ENCODE measurements around the gene GALNT12.

Gene GALNT12

GRCh38 chr9:98807070-98807813, at the start of gene GALNT12:
Gene GALNT12, plus strand, starts transcription at chr9:98807670. Its CDS starts 29 bp downstream, at chr9:98807699.
- DNase-seq (ENCODE audit: low read depth): peak; percentile 32

- DNase-seq (ENCODE audit: low read depth): no peak
These were observed 47.2 kb upstream of the GALNT12 start for GRCh38 chr9:98760231-98760630.

GRCh38 chr9:98763986-98764745, 43.3 kb upstream of the GALNT12 start:
- DNase-seq (ENCODE audit: low read depth): no peak

- no peak for DNase-seq (ENCODE audit: low read depth)
These were observed 42.2 kb upstream of the GALNT12 start for GRCh38 chr9:98765256-98765655.

GRCh38 chr9:98766586-98766985, 40.9 kb upstream of the GALNT12 start:
- DNase-seq (ENCODE audit: low read depth): no peak

GRCh38 chr9:98767196-98767595, 40.3 kb upstream of the GALNT12 start:
- no peak for DNase-seq (ENCODE audit: low read depth)

GRCh38 chr9:98767915-98768314, 39.6 kb upstream of the GALNT12 start:
- DNase-seq (ENCODE audit: low read depth): no peak

- DNase-seq (ENCODE audit: low read depth): no peak
These were observed 39.1 kb upstream of the GALNT12 start for GRCh38 chr9:98768344-98768743.

- no peak for DNase-seq (ENCODE audit: low read depth)
These were observed 36.8 kb upstream of the GALNT12 start for GRCh38 chr9:98770717-98771116.

- DNase-seq (ENCODE audit: low read depth): no peak
These were observed 36.1 kb upstream of the GALNT12 start for GRCh38 chr9:98771209-98771874.

GRCh38 chr9:98772364-98773155, 34.9 kb upstream of the GALNT12 start:
- DNase-seq (ENCODE audit: low read depth): no peak

GRCh38 chr9:98773721-98774120, 33.7 kb upstream of the GALNT12 start:
- DNase-seq (ENCODE audit: low read depth): no peak

GRCh38 chr9:98774746-98775145, 32.7 kb upstream of the GALNT12 start:
- no peak for DNase-seq (ENCODE audit: low read depth)

GRCh38 chr9:98775831-98776441, 31.5 kb upstream of the GALNT12 start:
- DNase-seq (ENCODE audit: low read depth): no peak

GRCh38 chr9:98777618-98778017, 29.9 kb upstream of the GALNT12 start:
- DNase-seq (ENCODE audit: low read depth): no peak

GRCh38 chr9:98778251-98778650, 29.2 kb upstream of the GALNT12 start:
- DNase-seq (ENCODE audit: low read depth): no peak

GRCh38 chr9:98778711-98779530, 28.5 kb upstream of the GALNT12 start:
- no peak for DNase-seq (ENCODE audit: low read depth)

- DNase-seq (ENCODE audit: low read depth): no peak
These were observed 27.3 kb upstream of the GALNT12 start for GRCh38 chr9:98780059-98780749.

GRCh38 chr9:98781588-98782383, 25.7 kb upstream of the GALNT12 start:
- no peak for DNase-seq (ENCODE audit: low read depth)

Data from activated T-cell treated with anti-CD3 and anti-CD28 coated beads for 24 hours (primary cell).